H1 (cell line): Measurements from ENCODE around the gene TOR1AIP1. TPM values are rescaled to one million over a fixed set of nuclear protein-coding genes. Genes with fewer than 3 reads are reported as not detected.

Experiments
- CTCF ChIA-PET: fragments of 300-600 bp; sonication (Branson Sonifier 250); formaldehyde crosslinking; loops from one replicate; lab custom pipeline; 2021; ENCODE audit not compliant: partially characterized antibody; lab: Charles Lee
- POLR2A ChIA-PET: fragments of 300-600 bp; sonication (Branson Sonifier 250); formaldehyde crosslinking; loops from one replicate; lab custom pipeline; 2021; ENCODE audit warnings: inconsistent platforms; ENCODE audit not compliant: partially characterized antibody; lab: Charles Lee
- DNase-seq, 2 experiments: peaks; one replicate each; pipeline versions ENCODE4 v3.0.0 to v3.0.0-alpha.2; 2010 to 2022; ENCODE audit warnings: low spot score in 2 of 2, low read depth in 1 of 2, mixed read lengths in 1 of 2
- FAIRE-seq: peaks from 2 replicates; lab custom pipeline; 2011; peaks lifted over from hg19 to GRCh38; lab: Jason Lieb, UNC
- H2AFZ ChIP-seq: 2 replicates; pipeline ENCODE4 v1.8.1; 2012; ENCODE audit warnings: low read length, inconsistent platforms
- H2AK5ac ChIP-seq: 2 replicates; pipeline ENCODE4 v1.6.1; 2013; ENCODE audit warnings: low read depth, low read length
- H2BK120ac ChIP-seq: replicated peaks from 2 replicates; pipeline ENCODE3; 2013; ENCODE audit warnings: low read depth, low read length, inconsistent platforms
- H2BK12ac ChIP-seq: 2 replicates; pipeline ENCODE4 v1.6.1; 2013; ENCODE audit warnings: low read depth, low read length
- H2BK15ac ChIP-seq: 2 replicates; pipeline ENCODE4 v1.6.1; 2013; ENCODE audit warnings: low read length
- H2BK20ac ChIP-seq: 2 replicates; pipeline ENCODE4 v1.6.1; 2013; ENCODE audit warnings: low read length
- H2BK5ac ChIP-seq: 2 replicates; pipeline ENCODE4 v1.6.1; 2013; ENCODE audit warnings: low read depth, low read length
- H3K14ac ChIP-seq: 2 replicates; pipeline ENCODE4 v1.6.1; 2013; ENCODE audit warnings: inconsistent platforms; ENCODE audit not compliant: insufficient read length
- H3K18ac ChIP-seq: 2 replicates; pipeline ENCODE4 v1.6.1; 2013; ENCODE audit warnings: low read length; ENCODE audit errors: extremely low read depth
- H3K23ac ChIP-seq: 2 replicates; pipeline ENCODE4 v1.6.1; 2013; ENCODE audit warnings: inconsistent platforms; ENCODE audit not compliant: insufficient read length
- H3K23me2 ChIP-seq: 2 replicates; pipeline ENCODE4 v1.6.1; 2013; ENCODE audit warnings: low read depth, low read length
- H3K27ac ChIP-seq: 2 replicates; pipeline ENCODE4 v1.6.1; 2011; ENCODE audit warnings: low read depth, low read length, inconsistent platforms
- H3K27me3 ChIP-seq, 4 experiments: replicated peaks in 1 of 4; 1 replicate in 1 of 4; 2 replicates in 3 of 4; pipeline versions ENCODE4 v1.6.1 to v1.8.1; 2011 to 2013; ENCODE audit warnings: low read length in 3 of 4, mild to moderate bottlenecking in 3 of 4, inconsistent platforms in 2 of 4, mixed read lengths in 2 of 4, moderate library complexity in 1 of 4; ENCODE audit not compliant: control insufficient read depth in 3 of 4, insufficient read depth in 3 of 4; ENCODE audit errors: extremely low read depth in 1 of 4
- H3K36me3 ChIP-seq, 4 experiments: 2 replicates each; pipeline versions ENCODE4 v1.6.1 to v1.8.1; 2011 to 2013; ENCODE audit warnings: mild to moderate bottlenecking in 4 of 4, low read length in 3 of 4, moderate library complexity in 2 of 4, control low read depth in 1 of 4, inconsistent platforms in 1 of 4; ENCODE audit not compliant: insufficient read depth in 4 of 4, control insufficient read depth in 2 of 4
- H3K4ac ChIP-seq: replicated peaks from 2 replicates; pipeline ENCODE3; 2013; ENCODE audit warnings: low read length, low read depth, mixed read lengths, inconsistent platforms; ENCODE audit not compliant: insufficient read length
- H3K4me1 ChIP-seq, 4 experiments: replicated peaks in 1 of 4; 1 replicate in 1 of 4; 2 replicates in 3 of 4; pipeline versions ENCODE4 v1.6.1 to v1.8.1; 2011 to 2013; ENCODE audit warnings: low read length in 3 of 4, inconsistent platforms in 2 of 4, mixed read lengths in 1 of 4; ENCODE audit not compliant: insufficient read depth in 4 of 4, control insufficient read depth in 3 of 4
- H3K4me2 ChIP-seq, 2 experiments: 2 replicates each; pipeline versions ENCODE4 v1.6.1 to v1.8.1; 2011 to 2013; ENCODE audit warnings: low read depth in 2 of 2, low read length in 2 of 2, control low read depth in 1 of 2, inconsistent platforms in 1 of 2, mild to moderate bottlenecking in 1 of 2; ENCODE audit not compliant: insufficient read depth in 1 of 2
- H3K4me3 ChIP-seq, 4 experiments: fragments of 200-600, 300-600 bp in 1 of 4; sonication (generic), shearing (Covaris generic), sonication (Bioruptor Twin) in 1 of 4; 2 replicates each; pipeline versions ENCODE4 v1.5.1 to v1.8.1; 2011 to 2016; ENCODE audit warnings: low read length in 4 of 4, low read depth in 3 of 4, control low read depth in 2 of 4, inconsistent platforms in 2 of 4, mild to moderate bottlenecking in 2 of 4, mixed read lengths in 1 of 4, moderate library complexity in 1 of 4; ENCODE audit not compliant: insufficient read depth in 2 of 4; ENCODE audit errors: extremely low read depth in 1 of 4
- H3K56ac ChIP-seq: replicated peaks from 2 replicates; pipeline ENCODE3; 2013; ENCODE audit warnings: low read depth, mild to moderate bottlenecking, mixed read lengths, low read length, inconsistent platforms; ENCODE audit not compliant: insufficient read length
- H3K79me1 ChIP-seq: 2 replicates; pipeline ENCODE4 v1.6.1; 2013; ENCODE audit warnings: low read depth, low read length, control low read depth
- H3K79me2 ChIP-seq, 2 experiments: 2 replicates each; pipeline versions ENCODE4 v1.6.1 to v1.8.1; 2012 to 2013; ENCODE audit warnings: low read length in 2 of 2, mild to moderate bottlenecking in 2 of 2, inconsistent platforms in 1 of 2; ENCODE audit not compliant: insufficient read depth in 2 of 2, control insufficient read depth in 1 of 2
- H3K9ac ChIP-seq, 4 experiments: replicated peaks in 1 of 4; 1 replicate in 1 of 4; 2 replicates in 3 of 4; pipeline versions ENCODE4 v1.6.1 to v1.8.1; 2011 to 2013; ENCODE audit warnings: low read depth in 3 of 4, low read length in 3 of 4, control low read depth in 2 of 4, mild to moderate bottlenecking in 2 of 4, moderate library complexity in 2 of 4, inconsistent platforms in 1 of 4; ENCODE audit errors: extremely low read depth in 1 of 4
- H3K9me3 ChIP-seq, 2 experiments: 2 replicates each; pipeline versions ENCODE4 v1.6.1 to v1.8.1; 2012 to 2013; ENCODE audit warnings: mild to moderate bottlenecking in 2 of 2, moderate library complexity in 2 of 2, control low read depth in 1 of 2, inconsistent platforms in 1 of 2, low read depth in 1 of 2, low read length in 1 of 2, mixed read lengths in 1 of 2; ENCODE audit not compliant: insufficient read depth in 2 of 2
- H4K20me1 ChIP-seq, 2 experiments: replicated peaks in 1 of 2; 2 replicates each; pipeline versions ENCODE3 to v1.8.1; 2011 to 2013; ENCODE audit warnings: inconsistent platforms in 2 of 2, low read length in 2 of 2, mild to moderate bottlenecking in 1 of 2; ENCODE audit not compliant: insufficient read depth in 2 of 2, control insufficient read depth in 1 of 2
- H4K5ac ChIP-seq: 2 replicates; pipeline ENCODE4 v1.6.1; 2013; ENCODE audit warnings: low read length, low read depth, mixed read lengths, inconsistent platforms; ENCODE audit not compliant: insufficient read length
- H4K8ac ChIP-seq: 2 replicates; pipeline ENCODE4 v1.8.0; 2013; ENCODE audit warnings: mild to moderate bottlenecking, moderate library complexity, low read length, inconsistent platforms; ENCODE audit not compliant: insufficient read depth; ENCODE audit errors: extremely low read depth
- H4K91ac ChIP-seq: replicated peaks from 2 replicates; pipeline ENCODE3; 2013; ENCODE audit warnings: low read length, mixed read lengths, inconsistent platforms; ENCODE audit not compliant: insufficient read length
- ASH2L ChIP-seq: fragments of 200-600, 300-600 bp; sonication (generic); IDR thresholded peaks from one replicate; pipeline ENCODE4 v1.7.1; 2017; ENCODE audit warnings: low read length
- BACH1 ChIP-seq: IDR thresholded peaks from 2 replicates; pipeline ENCODE4 v1.6.1; 2012; ENCODE audit warnings: low read length, improper control_type of control experiment
- CHD2 ChIP-seq: IDR thresholded peaks from 2 replicates; pipeline ENCODE4 v1.6.1; 2012; ENCODE audit warnings: low read length, improper control_type of control experiment
- CTBP2 ChIP-seq: IDR thresholded peaks from 2 replicates; pipeline ENCODE4 v1.7.0; 2011; ENCODE audit warnings: borderline replicate concordance, mild to moderate bottlenecking, moderate library complexity, mixed read lengths, low read length; ENCODE audit not compliant: insufficient read depth, insufficient read length
- EP300 ChIP-seq, 2 experiments: IDR thresholded peaks; 1 replicate in 1 of 2; 2 replicates in 1 of 2; pipeline ENCODE4 v1.6.1; 2011 to 2012; ENCODE audit warnings: low read depth in 2 of 2, low read length in 2 of 2, mild to moderate bottlenecking in 2 of 2, borderline replicate concordance in 1 of 2, inconsistent platforms in 1 of 2, moderate library complexity in 1 of 2
- JUND ChIP-seq: IDR thresholded peaks from 2 replicates; pipeline ENCODE4 v1.6.1; 2011; ENCODE audit warnings: mild to moderate bottlenecking, improper control_type of control experiment, low read length
- KDM4A ChIP-seq: IDR thresholded peaks from one replicate; pipeline ENCODE4 v1.7.1; 2012; ENCODE audit warnings: low read depth, mild to moderate bottlenecking, moderate library complexity, low read length, inconsistent platforms; ENCODE audit not compliant: severe bottlenecking
- KDM5A ChIP-seq: fragments of 200-600 bp; IDR thresholded peaks from 2 replicates; pipeline ENCODE4 v1.7.1; 2012; ENCODE audit warnings: mild to moderate bottlenecking, low read length, inconsistent platforms, mixed read lengths
- RBBP5 ChIP-seq: IDR thresholded peaks from 2 replicates; pipeline ENCODE4 v1.7.1; 2012; ENCODE audit warnings: low read depth, mild to moderate bottlenecking, inconsistent platforms, low read length, moderate library complexity, borderline replicate concordance
- RNF2 ChIP-seq: fragments of 200-900, 300-1000 bp; sonication (generic); IDR thresholded peaks from 2 replicates; pipeline ENCODE4 v1.7.1; 2016; ENCODE audit warnings: borderline replicate concordance, low read depth, mild to moderate bottlenecking, antibody characterized with exemption, low read length; ENCODE audit not compliant: poor library complexity, severe bottlenecking; ENCODE audit errors: missing control alignments
- SRF ChIP-seq: IDR thresholded peaks from 2 replicates; pipeline ENCODE4 v1.6.1; 2011; ENCODE audit warnings: mild to moderate bottlenecking, low read depth, low read length, moderate library complexity
- TAF1 ChIP-seq: IDR thresholded peaks from 2 replicates; pipeline ENCODE4 v1.6.1; 2011; ENCODE audit warnings: mild to moderate bottlenecking, low read depth, low read length
- TBP ChIP-seq: IDR thresholded peaks from 2 replicates; pipeline ENCODE4 v1.6.1; 2011; ENCODE audit warnings: low read depth, low read length, improper control_type of control experiment
- WGBS, 2 experiments: shearing (Covaris generic) in 1 of 2; methylation state at CpG; one replicate each; pipeline versions ENCODE4 v1.1.6 to v1.1.7; 2013 to 2015; ENCODE audit warnings: low lambda C conversion rate in 2 of 2, mixed read lengths in 2 of 2, inconsistent platforms in 1 of 2, low coverage in 1 of 2, missing lambda C conversion rate in 1 of 2; ENCODE audit not compliant: insufficient replicate concordance in 2 of 2, insufficient coverage in 1 of 2, insufficient read length in 1 of 2; ENCODE audit errors: extremely low coverage in 1 of 2, missing lambda C conversion rate in 1 of 2; 5-methylcytosine and 5-hydroxymethylcytosine counted together
- polyA plus RNA-seq, 7 experiments: library from polyadenylated mRNA; depleted of rRNA in 3 of 7; stranded (reverse) in 5 of 7; unstranded in 2 of 7; fragments of >200 nt in 5 of 7; fragments of 200-250 nt in 2 of 7; gene quantifications; 1 replicate in 5 of 7; 2 replicates in 1 of 7; 4 replicates in 1 of 7; pipeline versions ENCODE4 v1.2.1 to v1.2.3, GENCODE V29; 2011 to 2013; ENCODE audit warnings: missing spikeins in 2 of 7, mixed read lengths in 2 of 7
- total RNA-seq: library from RNA; stranded (reverse); fragmentation: NEBNext Ultra II Directional; extraction: Animal tissue kit (Norgen Biotek cat#: 25700); gene quantifications from 2 replicates; pipeline ENCODE4 v1.2.1, GENCODE V29; 2021

Gene TOR1AIP1
- total and polyA plus RNA-seq, 2 of the 8 experiments (the other 6 are each of a cell fraction or from before 2014, with no cell fraction given) = 5.7 to 22.8 TPM

DNA sequence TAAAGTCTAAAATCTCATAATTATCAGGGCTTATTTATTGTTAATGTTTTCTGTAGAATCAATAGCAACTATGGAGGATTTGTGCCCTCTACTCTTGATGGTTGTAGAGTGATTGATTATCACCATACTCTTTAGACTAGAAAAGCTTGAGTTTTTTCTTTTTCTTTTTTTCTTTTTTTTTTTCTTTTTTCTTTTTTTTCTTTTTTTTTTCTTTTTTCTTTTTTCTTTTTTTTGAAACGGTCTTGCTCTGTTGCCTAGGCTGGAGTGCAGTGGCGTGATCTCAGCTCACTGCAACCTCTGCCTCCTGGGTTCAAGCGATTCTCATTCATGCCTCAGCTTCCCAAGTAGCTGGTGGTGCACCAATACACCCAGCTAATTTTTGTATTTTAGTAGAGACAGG is 29.7 kb downstream of the TOR1AIP1 start:
- no peak overlapping the region for H3K14ac ChIP-seq
- no peak overlapping the region for H3K27ac ChIP-seq
- no peak overlapping the region for H3K18ac ChIP-seq
- no peaks in the 10 kb centered on the region for H3K4me1 ChIP-seq
- no peak for DNase-seq
- no peak for FAIRE-seq
- no peak overlapping the region for H3K4me3 ChIP-seq
- no peak overlapping the region for H4K8ac ChIP-seq
- H3K23ac ChIP-seq = no peak overlapping the region
- peaks cover 0 to 1% of the 10 kb centered on the region in 2 experiments for H4K20me1 ChIP-seq
- H3K79me2 ChIP-seq = no peaks in the 10 kb centered on the region
- H3K79me1 ChIP-seq = no peaks in the 10 kb centered on the region
- H2BK5ac ChIP-seq = no peak overlapping the region
- no peak overlapping the region for H3K56ac ChIP-seq
- H2BK120ac ChIP-seq = no peak overlapping the region
- H4K91ac ChIP-seq = no peak overlapping the region
- H3K36me3 ChIP-seq = peaks cover 0 to 3% (median 1%) of the 10 kb centered on the region in 4 experiments; a peak in 3 of 8 replicates
- no peak overlapping the region for H2AK5ac ChIP-seq
- ChIA-PET POLR2A (no interaction called here), CTCF (interaction anchor here (1.1 to 1.4 kb wide), 2 partner anchors 10 to 102 kb away, joined by 3 to 4 read pairs; no protein-coding TSS in a partner anchor)
- no peak overlapping the region for H3K9ac ChIP-seq
- no peak overlapping the region for H3K4ac ChIP-seq
- no peak overlapping the region for H3K4me2 ChIP-seq
- H4K5ac ChIP-seq = no peak overlapping the region
- no peak overlapping the region for H2AFZ ChIP-seq
- H3K9me3 ChIP-seq = no peaks in the 10 kb centered on the region
- H3K27me3 ChIP-seq = no peaks in the 10 kb centered on the region
- no peak overlapping the region for H2BK20ac ChIP-seq
- H2BK12ac ChIP-seq = no peak overlapping the region
- WGBS, 2 experiments = 77% methylated on average over 3 of the region's 3 CpGs; no CpG with 5 or more reads in 1 of the 2 experiments
- H2BK15ac ChIP-seq = no peak overlapping the region
- no peaks in the 10 kb centered on the region for H3K23me2 ChIP-seq
- TF ChIP-seq CTBP2 (no peak), TBP (no peak), ASH2L (no peak), JUND (no peak), RNF2 (no peak), EP300 (IDR thresholded peaks at IDR 0.05; ENCODE audit: borderline replicate concordance in 1 of 2, low read depth in 2 of 2, low read length in 2 of 2) (no peak), BACH1 (no peak), RBBP5 (no peak), KDM4A (no peak), SRF (no peak), CHD2 (no peak), KDM5A (no peak), TAF1 (no peak)
